Progenitor cell of endocrine pancreas (in vitro differentiated cells): ENCODE data around the gene TTC28. TPM values are rescaled to one million over a fixed set of nuclear protein-coding genes. Genes with fewer than 3 reads are reported as not detected.
"Not testable (repeated sequence)": the region's sequence is repeated elsewhere in the genome, so short reads cannot be mapped to it uniquely, and the experiment has no call there.

Experiments used
- DNase-seq: peaks from one replicate; pipeline ENCODE4 v3.0.0; 2021; ENCODE audit warnings: low spot score; ENCODE audit not compliant: unreplicated experiment
- H3K27ac Mint-ChIP-seq: 2 replicates; pipeline ENCODE4 v1.8.0; 2021; ENCODE audit warnings: mild to moderate bottlenecking, moderate library complexity, mixed read lengths
- H3K27me3 Mint-ChIP-seq: 2 replicates; pipeline ENCODE4 v1.8.0; 2021; ENCODE audit warnings: mixed read lengths
- H3K36me3 Mint-ChIP-seq: 2 replicates; pipeline ENCODE4 v1.8.0; 2022; ENCODE audit warnings: mixed read lengths; ENCODE audit not compliant: insufficient read depth
- H3K4me1 Mint-ChIP-seq: 2 replicates; pipeline ENCODE4 v1.8.0; 2021; ENCODE audit warnings: low read depth, mixed read lengths
- H3K4me3 Mint-ChIP-seq: 2 replicates; pipeline ENCODE4 v1.8.0; 2021; ENCODE audit warnings: low read depth, mild to moderate bottlenecking, moderate library complexity, mixed read lengths
- H3K9me3 Mint-ChIP-seq: 2 replicates; pipeline ENCODE4 v1.8.0; 2021; ENCODE audit warnings: low read depth, mixed read lengths
- total RNA-seq: library from RNA; stranded (reverse); gene quantifications from 2 replicates; pipeline ENCODE4 v1.2.1, GENCODE V29; 2021
- TF ChIP-seq, protein P1 (sequence below): fragments of 200-600 bp; sonication (generic); IDR thresholded peaks from one replicate; pipeline ENCODE4 v1.5.0; 2021; ENCODE audit warnings: antibody characterized with exemption, mild to moderate bottlenecking; ENCODE audit not compliant: unreplicated experiment

TTC28 gene
- total RNA-seq, 1 donor from 2014 or later: 35.2 TPM

DNA sequence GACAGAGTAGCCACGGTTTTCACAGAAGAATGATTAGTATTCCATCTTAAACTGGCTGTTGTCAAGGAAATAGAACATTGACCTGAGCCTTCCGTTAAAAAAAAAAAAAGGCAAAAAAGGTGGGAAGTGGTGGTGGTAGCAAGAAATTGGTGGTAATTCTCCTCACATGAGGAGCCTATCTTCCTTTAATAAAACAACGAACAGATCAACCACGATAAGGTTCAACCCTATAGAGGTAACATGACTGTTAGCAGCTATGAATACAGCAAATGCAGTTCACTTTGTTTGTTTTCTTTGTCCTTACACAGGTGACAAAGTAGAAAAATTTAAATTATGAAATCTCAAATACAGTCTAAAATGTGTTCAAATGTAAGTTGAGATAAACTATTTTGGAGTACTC is 181.6 kb downstream of the TTC28 start:
- no peak overlapping the region for H3K27ac Mint-ChIP-seq
- H3K4me1 Mint-ChIP-seq: peaks cover 1% of the 10 kb centered on the region
- TF ChIP-seq, protein P1, sequence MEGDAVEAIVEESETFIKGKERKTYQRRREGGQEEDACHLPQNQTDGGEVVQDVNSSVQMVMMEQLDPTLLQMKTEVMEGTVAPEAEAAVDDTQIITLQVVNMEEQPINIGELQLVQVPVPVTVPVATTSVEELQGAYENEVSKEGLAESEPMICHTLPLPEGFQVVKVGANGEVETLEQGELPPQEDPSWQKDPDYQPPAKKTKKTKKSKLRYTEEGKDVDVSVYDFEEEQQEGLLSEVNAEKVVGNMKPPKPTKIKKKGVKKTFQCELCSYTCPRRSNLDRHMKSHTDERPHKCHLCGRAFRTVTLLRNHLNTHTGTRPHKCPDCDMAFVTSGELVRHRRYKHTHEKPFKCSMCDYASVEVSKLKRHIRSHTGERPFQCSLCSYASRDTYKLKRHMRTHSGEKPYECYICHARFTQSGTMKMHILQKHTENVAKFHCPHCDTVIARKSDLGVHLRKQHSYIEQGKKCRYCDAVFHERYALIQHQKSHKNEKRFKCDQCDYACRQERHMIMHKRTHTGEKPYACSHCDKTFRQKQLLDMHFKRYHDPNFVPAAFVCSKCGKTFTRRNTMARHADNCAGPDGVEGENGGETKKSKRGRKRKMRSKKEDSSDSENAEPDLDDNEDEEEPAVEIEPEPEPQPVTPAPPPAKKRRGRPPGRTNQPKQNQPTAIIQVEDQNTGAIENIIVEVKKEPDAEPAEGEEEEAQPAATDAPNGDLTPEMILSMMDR: no peak
- DNase-seq: no peak
- H3K9me3 Mint-ChIP-seq: peaks cover 5% of the 10 kb centered on the region
- no peak overlapping the region for H3K4me3 Mint-ChIP-seq
- no peaks in the 10 kb centered on the region for H3K27me3 Mint-ChIP-seq
- H3K36me3 Mint-ChIP-seq: no peaks in the 10 kb centered on the region

DNA sequence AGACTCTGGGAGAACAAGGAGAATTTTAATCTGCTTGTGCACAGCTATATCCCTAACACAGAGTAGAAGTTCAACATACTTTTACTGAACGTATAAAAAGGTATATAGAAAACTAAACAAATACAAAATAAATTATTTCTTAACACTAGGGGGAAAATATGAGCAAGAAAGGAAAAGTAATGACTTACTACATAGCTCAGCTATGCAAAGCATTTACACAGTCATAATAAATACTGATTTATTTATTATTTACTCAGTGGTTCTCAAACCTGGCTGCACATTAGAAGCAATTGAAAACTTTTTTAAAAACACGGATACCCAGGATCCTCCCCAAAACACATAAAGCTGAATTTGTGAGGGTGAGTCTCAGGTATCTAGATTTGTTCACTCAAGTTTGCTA is 182.5 kb downstream of the TTC28 start:
- H3K36me3 Mint-ChIP-seq: no peaks in the 10 kb centered on the region
- no peak overlapping the region for H3K27ac Mint-ChIP-seq
- H3K4me3 Mint-ChIP-seq: no peak overlapping the region
- peaks cover 5% of the 10 kb centered on the region for H3K9me3 Mint-ChIP-seq
- TF ChIP-seq, protein P1: no peak
- no peak for DNase-seq
- H3K4me1 Mint-ChIP-seq: peaks cover 1% of the 10 kb centered on the region
- H3K27me3 Mint-ChIP-seq: no peaks in the 10 kb centered on the region

DNA sequence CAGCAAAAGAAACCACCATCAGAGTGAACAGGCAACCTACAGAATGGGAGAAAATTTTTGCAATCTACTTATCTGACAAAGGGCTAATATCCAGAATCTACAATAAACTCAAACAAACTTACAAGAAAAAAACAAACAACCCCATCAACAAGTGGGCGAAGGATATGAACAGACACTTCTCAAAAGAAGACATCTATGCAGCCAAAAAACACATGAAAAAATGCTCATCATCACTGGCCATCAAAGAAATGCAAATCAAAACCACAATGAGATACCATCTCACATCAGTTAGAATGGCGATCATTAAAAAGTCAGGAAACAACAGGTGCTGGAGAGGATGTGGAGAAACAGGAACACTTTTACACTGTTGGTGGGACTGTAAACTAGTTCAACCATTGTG is 188.4 kb downstream of the TTC28 start:
- not testable (repeated sequence) for DNase-seq, H3K4me1 Mint-ChIP-seq, H3K36me3 Mint-ChIP-seq, H3K27ac Mint-ChIP-seq, H3K4me3 Mint-ChIP-seq, H3K27me3 Mint-ChIP-seq, H3K9me3 Mint-ChIP-seq

DNA sequence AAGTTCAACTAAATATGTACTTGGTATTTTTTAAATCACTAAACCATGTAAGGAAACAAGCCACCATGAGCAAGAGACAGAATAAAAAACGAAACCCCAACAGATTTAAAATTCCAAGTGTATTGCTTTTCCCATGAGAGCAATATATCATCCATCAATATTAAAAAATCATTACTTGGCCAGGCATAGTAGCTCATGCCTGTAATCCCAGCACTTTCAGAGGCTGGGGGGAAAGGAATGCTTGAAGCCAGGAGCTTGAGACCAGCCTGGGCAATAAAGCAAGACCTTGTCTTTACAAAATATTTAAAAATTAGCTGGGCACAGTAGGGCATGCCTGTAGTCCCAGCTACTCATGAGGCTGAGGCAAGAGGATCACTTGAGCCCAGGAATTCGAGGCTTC is 190.8 kb downstream of the TTC28 start:
- no peak for DNase-seq
- Mint-ChIP-seq H3K36me3 (no peaks in the 10 kb centered on the region), H3K27ac (no peak overlapping the region), H3K9me3 (peaks cover 3% of the 10 kb centered on the region), H3K4me3 (no peak overlapping the region), H3K4me1 (peaks cover 7% of the 10 kb centered on the region), H3K27me3 (no peaks in the 10 kb centered on the region)
- TF ChIP-seq, protein P1: no peak

DNA sequence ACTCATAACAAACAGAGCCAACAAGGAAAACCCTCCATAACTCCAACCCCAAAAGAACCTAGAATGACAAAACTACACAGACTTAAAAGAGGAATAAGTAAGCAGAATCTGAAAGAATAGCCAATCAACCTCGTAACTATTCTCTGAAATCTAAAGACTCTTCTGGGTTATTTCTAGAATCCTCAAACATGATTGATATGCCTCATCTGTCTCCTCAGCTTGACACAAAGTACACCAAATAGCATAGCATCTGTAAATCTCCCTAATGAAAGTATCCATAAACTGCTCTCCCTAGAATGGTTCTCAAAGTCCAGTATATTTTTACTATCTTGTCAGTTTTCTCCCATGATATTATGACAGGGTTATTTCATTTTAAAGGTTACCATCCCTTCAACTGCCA is 195.0 kb downstream of the TTC28 start:
- Mint-ChIP-seq H3K36me3 (no peaks in the 10 kb centered on the region), H3K9me3 (no peaks in the 10 kb centered on the region), H3K27ac (no peak overlapping the region), H3K4me3 (no peak overlapping the region), H3K27me3 (no peaks in the 10 kb centered on the region), H3K4me1 (peaks cover 7% of the 10 kb centered on the region)
- TF ChIP-seq, protein P1: no peak
- no peak for DNase-seq

DNA sequence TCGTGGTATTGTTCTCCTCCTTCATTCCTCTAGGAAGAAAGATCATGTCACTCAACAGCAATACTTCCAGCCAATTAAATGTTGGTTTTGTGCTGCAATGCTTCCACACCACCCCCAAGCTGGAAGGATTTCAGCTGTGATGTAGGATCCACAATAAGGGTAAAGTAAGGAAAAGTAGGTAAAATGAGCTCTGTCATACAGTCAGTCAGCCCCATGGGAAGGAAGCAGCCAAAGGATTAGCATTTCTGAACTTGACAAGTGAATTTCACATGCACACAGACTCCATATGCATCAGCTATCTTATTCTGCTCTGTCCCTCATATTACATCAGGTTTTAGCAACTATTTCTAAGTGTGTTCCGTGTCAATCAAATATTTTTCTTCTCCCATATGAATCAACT is 197.9 kb downstream of the TTC28 start:
- H3K4me1 Mint-ChIP-seq: peaks cover 7% of the 10 kb centered on the region
- DNase-seq: no peak
- no peaks in the 10 kb centered on the region for H3K9me3 Mint-ChIP-seq
- no peaks in the 10 kb centered on the region for H3K36me3 Mint-ChIP-seq
- H3K27me3 Mint-ChIP-seq: no peaks in the 10 kb centered on the region
- H3K27ac Mint-ChIP-seq: peak overlapping the region; percentile 65
- no peak overlapping the region for H3K4me3 Mint-ChIP-seq
- TF ChIP-seq, protein P1: no peak
